ENCODE measurements around the gene CYP8B1.

CYP8B1 gene

GRCh38 chr3:42851228-42851834 lies 24.3 kb downstream of the CYP8B1 start:
- DNase-seq, result no peak

GRCh38 chr3:42850263-42850662 lies 25.4 kb downstream of the CYP8B1 start:
- DNase-seq, result no peak

GRCh38 chr3:42849017-42849416 lies 26.7 kb downstream of the CYP8B1 start:
- no peak for DNase-seq

GRCh38 chr3:42847731-42848130 lies 27.9 kb downstream of the CYP8B1 start:
- DNase-seq, result no peak

- peak; percentile 3 for DNase-seq
Observed at GRCh38 chr3:42846685-42847522, 28.8 kb downstream of the CYP8B1 start.

- DNase-seq, result no peak
Observed at GRCh38 chr3:42844815-42845214, 30.9 kb downstream of the CYP8B1 start.

- DNase-seq, result no peak
Observed at GRCh38 chr3:42844412-42844713, 31.3 kb downstream of the CYP8B1 start.

GRCh38 chr3:42843713-42844411 lies 31.8 kb downstream of the CYP8B1 start:
- no peak for DNase-seq

GRCh38 chr3:42841332-42841731 lies 34.3 kb downstream of the CYP8B1 start:
- no peak for DNase-seq

- peak; percentile 56 for DNase-seq
Observed at GRCh38 chr3:42839616-42840015, 36.1 kb downstream of the CYP8B1 start.

- DNase-seq, result no peak
Observed at GRCh38 chr3:42838571-42838970, 37.1 kb downstream of the CYP8B1 start.

- no peak for DNase-seq
Observed at GRCh38 chr3:42836150-42837123, 39.2 kb downstream of the CYP8B1 start.

GRCh38 chr3:42831321-42831713 lies 44.4 kb downstream of the CYP8B1 start:
- peak; percentile 80 for DNase-seq

GRCh38 chr3:42830437-42831320 lies 45.0 kb downstream of the CYP8B1 start:
- no peak for DNase-seq

- no peak for DNase-seq
Observed at GRCh38 chr3:42829628-42830436, 45.8 kb downstream of the CYP8B1 start.

- DNase-seq, result no peak
Observed at GRCh38 chr3:42829083-42829627, 46.5 kb downstream of the CYP8B1 start.

GRCh38 chr3:42827654-42828053 lies 48.0 kb downstream of the CYP8B1 start:
- no peak for DNase-seq

- DNase-seq, result no peak
Observed at GRCh38 chr3:42827023-42827422, 48.7 kb downstream of the CYP8B1 start.

- no peak for DNase-seq
Observed at GRCh38 chr3:42826141-42826540, 49.5 kb downstream of the CYP8B1 start.

- DNase-seq, result no peak
Observed at GRCh38 chr3:42823351-42823750, 52.3 kb downstream of the CYP8B1 start.

GRCh38 chr3:42822828-42823227 lies 52.9 kb downstream of the CYP8B1 start:
- DNase-seq, result no peak
